Activated naive CD8-positive, alpha-beta T cell treated with anti-CD3 and anti-CD28 coated beads, Interleukin-2, amount 50 U/mL, for 16 hours (primary cell): ENCODE results near the gene PRKCE.
"Not testable (repeated sequence)": the region's sequence is repeated elsewhere in the genome, so short reads cannot be mapped to it uniquely, and the experiment has no call there.

Experiments
- DNase-seq: peaks from one replicate; pipeline ENCODE4 v3.0.0-alpha.2; 2020; ENCODE audit warnings: low read depth, low spot score

PRKCE gene

GRCh38 chr2:46216213-46216612, 564.7 kb downstream of the PRKCE start:
- DNase-seq: no peak

GRCh38 chr2:46223514-46223913, 572.0 kb downstream of the PRKCE start:
- DNase-seq: not testable (repeated sequence)

DNA sequence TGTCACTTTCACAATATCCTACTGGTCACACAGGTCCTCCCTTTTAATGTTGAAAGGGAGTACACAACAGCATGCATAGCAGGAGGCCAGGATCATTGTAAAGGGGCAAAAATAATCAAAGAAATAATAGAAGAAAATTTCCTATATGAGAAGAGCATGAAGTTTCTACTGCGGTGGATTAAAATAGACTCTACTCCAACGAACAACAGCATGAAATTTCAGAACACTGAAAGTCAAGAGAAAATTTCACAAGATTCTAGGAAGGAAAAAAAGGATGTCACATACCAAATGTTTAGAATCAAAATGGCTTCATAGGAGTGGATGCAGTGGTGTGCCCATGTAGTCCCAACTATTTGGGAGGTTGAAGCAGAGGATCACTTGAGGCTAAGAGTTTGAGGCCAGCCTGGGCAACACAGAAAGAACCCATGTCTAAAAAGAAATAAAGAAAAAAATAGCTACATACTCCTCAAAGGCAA, 573.7 kb downstream of the PRKCE start:
- no peak for DNase-seq

- no peak for DNase-seq
These were observed 574.3 kb downstream of the PRKCE start for GRCh38 chr2:46225730-46226129.

DNA sequence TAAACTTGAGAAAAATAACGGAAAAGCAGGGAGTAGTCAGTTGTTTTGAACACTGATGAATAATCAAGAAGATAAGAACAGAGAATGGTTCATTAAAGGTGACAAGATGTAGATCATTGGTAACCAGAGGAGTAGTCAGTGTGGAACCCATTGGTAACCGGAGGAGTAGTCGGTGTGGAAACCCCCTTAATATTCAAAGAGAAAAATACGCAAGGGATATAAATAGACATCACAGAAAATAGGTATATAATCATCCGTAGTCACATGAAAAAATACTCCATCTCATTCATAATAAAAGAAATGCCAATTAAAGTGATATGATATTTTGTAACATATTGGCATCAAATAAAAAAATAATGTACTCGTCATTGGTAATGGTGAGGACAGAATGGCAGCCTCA, 575.1 kb downstream of the PRKCE start:
- no peak for DNase-seq

DNA sequence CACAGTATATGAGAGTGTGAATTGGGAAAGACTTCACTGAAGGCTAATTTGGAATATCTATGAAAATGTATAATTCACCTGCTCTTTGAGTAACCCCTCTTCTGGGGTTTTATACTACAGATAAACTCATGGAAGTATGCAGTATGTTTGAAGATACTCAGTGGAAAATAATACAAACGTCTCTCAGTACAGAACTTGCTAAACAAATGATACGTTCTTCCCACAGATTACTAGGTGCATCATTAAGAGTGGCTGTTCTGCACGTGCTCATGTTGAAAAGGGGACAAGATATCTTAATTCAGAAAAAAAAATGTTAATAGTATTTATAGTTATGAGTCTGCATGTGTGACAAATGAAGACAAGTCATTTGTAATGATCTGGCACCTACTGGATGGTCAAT, 575.5 kb downstream of the PRKCE start:
- no peak for DNase-seq

GRCh38 chr2:46227674-46228289, 576.3 kb downstream of the PRKCE start:
- no peak for DNase-seq

DNA sequence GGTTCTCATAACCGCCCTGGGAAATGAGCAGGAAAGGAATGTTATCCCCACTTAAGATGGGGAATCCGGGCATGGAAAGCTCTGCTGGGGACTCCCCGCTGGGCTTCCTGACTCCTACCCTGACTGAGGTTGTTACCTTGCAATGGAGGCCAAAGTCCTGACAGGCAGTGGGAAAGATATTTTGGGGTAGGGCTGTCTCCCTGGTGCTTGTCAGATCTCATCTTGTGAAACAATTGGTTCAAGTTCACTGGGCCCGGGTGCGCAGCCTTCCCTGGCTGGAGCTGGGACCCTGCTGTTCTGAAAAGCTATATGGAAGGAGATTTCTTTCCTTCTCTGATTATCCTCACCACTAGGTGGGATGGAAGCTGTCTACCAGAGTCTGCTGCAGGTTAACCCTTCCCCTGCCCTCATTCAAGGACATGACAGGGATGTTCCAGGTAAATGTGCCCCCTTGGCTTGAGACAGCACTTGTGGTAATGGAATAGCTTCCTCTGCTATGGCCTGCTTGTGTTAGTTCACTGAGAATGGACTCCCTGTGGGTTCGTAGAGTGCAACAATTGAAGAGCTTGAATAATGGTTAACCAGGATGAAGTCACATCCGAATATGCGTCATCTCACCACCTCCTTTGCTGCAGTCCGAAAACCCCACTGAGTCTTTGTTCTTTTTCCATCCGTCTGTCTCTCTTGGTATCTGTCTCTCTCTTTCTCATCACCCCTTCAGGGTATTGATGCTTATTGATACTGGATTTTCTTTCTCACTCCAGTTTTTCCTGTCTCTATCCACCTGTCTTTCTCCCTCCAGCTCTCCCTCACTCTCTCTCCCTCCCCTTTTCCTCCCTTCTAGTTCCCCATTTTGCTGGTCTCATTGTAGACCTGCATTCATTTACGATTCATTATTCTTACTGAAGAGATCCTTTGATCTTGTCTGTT, 577.9 kb downstream of the PRKCE start:
- DNase-seq: no peak

DNA sequence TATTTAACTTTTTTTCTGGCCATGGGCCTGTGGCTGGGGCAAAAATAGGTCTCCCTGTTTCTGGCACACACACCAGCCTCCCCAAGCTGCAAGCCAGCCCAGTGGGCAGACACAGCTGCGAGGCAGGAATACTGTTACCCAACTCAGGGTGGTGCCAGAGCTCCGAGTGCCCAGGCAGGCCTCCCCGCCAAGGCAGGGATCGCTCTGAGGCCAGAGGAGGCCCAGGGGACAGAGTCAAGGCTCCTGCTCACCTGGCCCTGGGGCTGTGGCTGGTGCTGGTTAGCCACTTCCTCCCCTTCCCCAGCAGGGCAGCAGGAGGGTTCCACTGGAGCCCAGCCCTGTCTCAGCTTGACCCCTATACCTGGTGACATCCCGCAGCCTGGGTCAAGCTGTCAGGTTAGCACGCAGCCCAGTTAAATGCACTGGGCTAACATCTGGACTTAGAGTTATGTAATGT, 578.7 kb downstream of the PRKCE start:
- no peak for DNase-seq

GRCh38 chr2:46230677-46231425, 579.4 kb downstream of the PRKCE start:
- no peak for DNase-seq

- DNase-seq: no peak
These were observed 580.2 kb downstream of the PRKCE start for GRCh38 chr2:46231721-46232120.

GRCh38 chr2:46232860-46233259, 581.4 kb downstream of the PRKCE start:
- no peak for DNase-seq

- no peak for DNase-seq
These were observed 584.8 kb downstream of the PRKCE start for GRCh38 chr2:46236006-46236875.

DNA sequence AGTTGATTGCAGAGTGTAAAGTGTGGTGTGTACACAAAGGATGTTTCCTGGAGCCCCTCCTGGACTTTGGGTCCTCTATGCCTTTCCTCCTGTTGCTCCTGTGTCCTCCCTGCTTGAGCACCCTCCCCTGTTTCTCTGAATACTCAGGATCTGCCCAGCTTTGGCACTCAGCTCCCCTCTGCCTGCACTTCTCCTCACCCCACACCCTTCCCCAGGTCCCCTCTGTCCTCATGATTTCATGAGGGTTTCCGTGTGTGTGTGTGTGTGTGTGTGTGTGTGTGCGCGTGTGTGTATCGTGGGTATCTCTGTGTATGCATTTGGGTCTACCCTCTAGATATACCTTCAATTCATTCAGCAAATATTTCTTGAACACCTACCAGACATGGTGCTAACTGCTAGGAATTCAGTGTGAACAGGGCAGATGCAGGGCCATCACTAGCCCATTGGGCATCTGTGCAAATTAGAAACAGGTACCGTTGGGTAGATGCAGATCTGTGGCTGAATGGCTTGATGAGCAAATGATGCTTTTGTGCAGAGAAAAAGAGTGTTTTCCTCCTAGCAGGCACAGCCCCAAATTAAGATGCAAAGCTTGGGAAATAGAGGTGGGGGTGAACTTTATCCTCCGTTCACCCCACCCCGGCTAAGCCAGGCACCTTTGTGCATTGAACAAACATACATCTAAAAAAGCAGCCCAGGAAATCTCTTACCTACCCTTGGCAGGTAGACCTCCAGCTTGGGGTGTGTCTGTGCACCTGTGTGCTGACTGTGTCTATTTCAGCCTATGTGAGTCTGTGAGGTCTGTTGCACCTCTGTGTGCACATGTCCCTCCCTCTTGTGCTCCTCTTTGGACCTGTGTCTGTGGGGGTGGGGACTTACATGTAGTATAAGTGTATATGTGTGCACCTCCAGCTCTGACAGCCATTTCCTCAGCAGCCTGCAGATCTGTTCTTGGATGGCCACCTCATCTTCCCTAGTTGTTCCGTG, 585.7 kb downstream of the PRKCE start:
- no peak for DNase-seq
